ENCODE results near the gene ST8SIA2.

GRCh38 chr15:92365084-92365483 lies 28.6 kb upstream of the ST8SIA2 start:
- no peak for TF ChIP-seq POLR2AphosphoS5 (IDR thresholded peaks at IDR 0.05)
- no peak for TF ChIP-seq POLR2A (IDR thresholded peaks at IDR 0.05)
- TF ChIP-seq, protein P1, sequence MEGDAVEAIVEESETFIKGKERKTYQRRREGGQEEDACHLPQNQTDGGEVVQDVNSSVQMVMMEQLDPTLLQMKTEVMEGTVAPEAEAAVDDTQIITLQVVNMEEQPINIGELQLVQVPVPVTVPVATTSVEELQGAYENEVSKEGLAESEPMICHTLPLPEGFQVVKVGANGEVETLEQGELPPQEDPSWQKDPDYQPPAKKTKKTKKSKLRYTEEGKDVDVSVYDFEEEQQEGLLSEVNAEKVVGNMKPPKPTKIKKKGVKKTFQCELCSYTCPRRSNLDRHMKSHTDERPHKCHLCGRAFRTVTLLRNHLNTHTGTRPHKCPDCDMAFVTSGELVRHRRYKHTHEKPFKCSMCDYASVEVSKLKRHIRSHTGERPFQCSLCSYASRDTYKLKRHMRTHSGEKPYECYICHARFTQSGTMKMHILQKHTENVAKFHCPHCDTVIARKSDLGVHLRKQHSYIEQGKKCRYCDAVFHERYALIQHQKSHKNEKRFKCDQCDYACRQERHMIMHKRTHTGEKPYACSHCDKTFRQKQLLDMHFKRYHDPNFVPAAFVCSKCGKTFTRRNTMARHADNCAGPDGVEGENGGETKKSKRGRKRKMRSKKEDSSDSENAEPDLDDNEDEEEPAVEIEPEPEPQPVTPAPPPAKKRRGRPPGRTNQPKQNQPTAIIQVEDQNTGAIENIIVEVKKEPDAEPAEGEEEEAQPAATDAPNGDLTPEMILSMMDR (IDR thresholded peaks at IDR 0.05) = no peak
- TF ChIP-seq EP300 (IDR thresholded peaks at IDR 0.05) = no peak
